Left ventricle myocardium inferior (tissue), 1 donor: ENCODE results near the gene BRWD1. TPM values are rescaled to one million over a fixed set of nuclear protein-coding genes. Genes with fewer than 3 reads are reported as not detected.

ENCODE experiments used
- DNase-seq: peaks from one replicate; pipeline ENCODE4 v3.0.0-alpha.2; 2020
- H3K27ac ChIP-seq: fragments of 200-600 bp; replicated peaks from 2 replicates; pipeline ENCODE4 v1.8.0; 2021
- H3K27me3 ChIP-seq: fragments of 200-600 bp; 2 replicates; pipeline ENCODE4 v1.8.0; 2021; ENCODE audit warnings: low read depth
- H3K36me3 ChIP-seq: fragments of 200-600 bp; 2 replicates; pipeline ENCODE4 v1.8.0; 2021
- H3K4me1 ChIP-seq: fragments of 200-600 bp; 2 replicates; pipeline ENCODE4 v1.8.0; 2021
- H3K4me3 ChIP-seq: fragments of 200-600 bp; 2 replicates; pipeline ENCODE4 v1.8.0; 2021; ENCODE audit warnings: mild to moderate bottlenecking, moderate library complexity
- H3K9me3 ChIP-seq: fragments of 200-600 bp; replicated peaks from 2 replicates; pipeline ENCODE4 v1.8.0; 2021
- CTCF ChIP-seq: fragments of 200-600 bp; IDR thresholded peaks from 2 replicates; pipeline ENCODE4 v1.8.0; 2021; ENCODE audit warnings: antibody characterized with exemption, mild to moderate bottlenecking, borderline replicate concordance
- intact Hi-C: fragments of 100-400 bp; cut with micrococcal nuclease; formaldehyde crosslinking; loops from one replicate; pipeline ENCODE4 v1.11.0; 2022
- total RNA-seq: library from RNA; stranded (reverse); fragmentation: NEBNext Ultra II Directional; extraction: Animal tissue kit (Norgen Biotek cat#: 25700); gene quantifications from one replicate; pipeline ENCODE4 v1.2.1, GENCODE V29; 2021
- donor health status: DM: no; HTN: yes; CAD: no; lungs with severe emphysema.

The BRWD1 gene
- total RNA-seq, 1 donor from 2014 or later: 34.9 TPM

- Histone ChIP-seq H3K27ac (no peak overlapping the region), H3K4me3 (peak overlapping the region; percentile 93)
- intact Hi-C loops: no loop called here
Observed at GRCh38 chr21:39346206-39346605, 32.8 kb upstream of the BRWD1 start.

DNA sequence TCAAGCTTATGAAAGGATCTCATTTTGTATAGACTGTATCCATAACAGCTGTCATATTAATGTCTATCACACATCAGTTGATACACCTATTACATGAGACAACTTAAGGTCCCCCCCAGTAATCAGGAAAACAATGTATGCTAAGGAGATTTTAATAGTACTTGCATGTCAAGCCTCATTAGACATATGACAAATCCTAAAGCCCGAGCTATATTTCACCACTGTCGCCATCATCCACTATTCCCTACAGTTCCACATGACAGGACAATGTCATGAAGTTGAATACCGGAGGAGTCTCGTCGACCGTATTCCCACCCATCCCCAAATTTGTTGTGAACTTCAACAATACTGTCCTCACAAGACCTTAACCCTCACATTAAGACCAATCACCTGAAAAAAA is 32.0 kb upstream of the BRWD1 start:
- H3K27ac ChIP-seq: no peak overlapping the region

More at GRCh38 chr21:39346206-39346605, 32.8 kb upstream of the BRWD1 start:
- Histone ChIP-seq H3K9me3 (no peaks in the 10 kb centered on the region), H3K27me3 (no peaks in the 10 kb centered on the region), H3K4me1 (peaks cover 57% of the 10 kb centered on the region), H3K36me3 (peaks cover 28% of the 10 kb centered on the region)
- no peak for DNase-seq
- no peak for TF ChIP-seq CTCF

DNA sequence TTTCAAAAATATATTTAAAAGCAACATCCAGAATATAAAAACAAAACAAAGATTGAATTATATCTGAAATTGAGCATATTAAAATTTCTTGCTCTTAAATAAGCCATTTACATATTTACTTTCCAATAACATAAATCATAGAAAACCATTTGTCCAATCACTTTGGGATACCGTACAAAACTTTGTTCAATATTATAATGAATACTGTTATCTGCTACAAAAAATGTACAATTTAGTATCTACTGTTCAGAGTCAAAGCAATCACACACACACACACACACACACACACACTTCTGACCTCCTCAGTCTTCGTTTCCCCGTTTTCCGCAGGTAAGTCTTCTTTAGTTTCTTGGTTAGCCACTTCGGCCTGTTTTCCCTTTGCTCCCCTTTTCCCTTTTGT is 31.4 kb upstream of the BRWD1 start:
- Histone ChIP-seq H3K4me3 (no peak overlapping the region), H3K27me3 (no peaks in the 10 kb centered on the region), H3K36me3 (peaks cover 33% of the 10 kb centered on the region), H3K27ac (no peak overlapping the region), H3K9me3 (no peaks in the 10 kb centered on the region), H3K4me1 (peaks cover 52% of the 10 kb centered on the region)
- intact Hi-C loops: no loop called here
- no peak for DNase-seq
- TF ChIP-seq CTCF: no peak

More for the DNA sequence above, 32.0 kb upstream of the BRWD1 start:
- DNase-seq: no peak
- Histone ChIP-seq H3K4me1 (peaks cover 57% of the 10 kb centered on the region), H3K9me3 (no peaks in the 10 kb centered on the region), H3K36me3 (peaks cover 33% of the 10 kb centered on the region), H3K4me3 (peak overlapping the region; percentile 93), H3K27me3 (no peaks in the 10 kb centered on the region)
- TF ChIP-seq CTCF: no peak
- intact Hi-C loops: no loop called here

GRCh38 chr21:39341249-39341923 is 28.0 kb upstream of the BRWD1 start:
- H3K9me3 ChIP-seq: no peaks in the 10 kb centered on the region
- H3K4me1 ChIP-seq: peaks cover 25% of the 10 kb centered on the region
- H3K27ac ChIP-seq: no peak overlapping the region
- DNase-seq: no peak
- intact Hi-C loops: no loop called here
- no peak for TF ChIP-seq CTCF
- H3K4me3 ChIP-seq: no peak overlapping the region
- H3K27me3 ChIP-seq: no peaks in the 10 kb centered on the region
- peaks cover 33% of the 10 kb centered on the region for H3K36me3 ChIP-seq

DNA sequence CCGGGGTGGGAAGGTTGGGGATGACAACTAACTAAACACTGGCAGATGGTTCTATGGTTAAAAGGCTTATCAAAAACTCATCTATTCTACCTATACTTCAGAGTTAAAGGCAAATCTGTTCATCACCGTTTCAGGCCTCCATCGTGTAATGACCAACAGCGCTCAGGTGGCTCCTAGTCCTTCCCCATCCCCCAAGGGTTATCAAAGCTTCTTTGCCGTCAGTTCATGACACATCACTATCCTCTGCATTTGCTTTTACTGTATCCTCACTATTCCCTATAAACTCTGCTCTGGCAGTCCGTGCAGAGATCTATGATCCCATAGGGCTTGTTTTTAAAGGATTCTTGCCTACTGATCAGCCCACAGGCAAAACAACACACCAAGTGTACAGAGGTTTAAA is 27.3 kb upstream of the BRWD1 start:
- peaks cover 33% of the 10 kb centered on the region for H3K36me3 ChIP-seq
- TF ChIP-seq CTCF: no peak
- DNase-seq: no peak

More for the DNA sequence above, 27.3 kb upstream of the BRWD1 start:
- no peak overlapping the region for H3K27ac ChIP-seq
- no peaks in the 10 kb centered on the region for H3K9me3 ChIP-seq
- intact Hi-C loops: no loop called here
- no peaks in the 10 kb centered on the region for H3K27me3 ChIP-seq
- no peak overlapping the region for H3K4me3 ChIP-seq
- H3K4me1 ChIP-seq: peaks cover 18% of the 10 kb centered on the region
